ENCODE data around the gene MLYCD.
"Not testable (repeated sequence)": the region's sequence is repeated elsewhere in the genome, so short reads cannot be mapped to it uniquely, and the experiment has no call there.

MLYCD gene

GRCh38 chr16:83942074-83942473, 43.2 kb downstream of the MLYCD start:
- DNase-seq, result no peak

GRCh38 chr16:83942815-83943515, 44.0 kb downstream of the MLYCD start:
- no peak for DNase-seq

GRCh38 chr16:83943516-83944050, 44.7 kb downstream of the MLYCD start:
- no peak for DNase-seq

GRCh38 chr16:83945587-83945986, 46.7 kb downstream of the MLYCD start:
- DNase-seq, result no peak

- DNase-seq, result no peak
Observed at GRCh38 chr16:83946154-83946780, 47.4 kb downstream of the MLYCD start.

- no peak for DNase-seq
Observed at GRCh38 chr16:83946781-83947566, 48.1 kb downstream of the MLYCD start.

GRCh38 chr16:83947642-83948234, 48.8 kb downstream of the MLYCD start:
- no peak for DNase-seq

GRCh38 chr16:83948914-83949723, 50.2 kb downstream of the MLYCD start:
- DNase-seq, result no peak

- no peak for DNase-seq
Observed at GRCh38 chr16:83949724-83950001, 50.7 kb downstream of the MLYCD start.

GRCh38 chr16:83950862-83951399, 52.0 kb downstream of the MLYCD start:
- DNase-seq, result not testable (repeated sequence)

- no peak for DNase-seq
Observed at GRCh38 chr16:83951544-83951943, 52.6 kb downstream of the MLYCD start.

GRCh38 chr16:83952587-83952939, 53.6 kb downstream of the MLYCD start:
- no peak for DNase-seq

GRCh38 chr16:83952940-83953795, 54.3 kb downstream of the MLYCD start, which contains the start of gene OSGIN1:
Gene OSGIN1 (plus strand): TSS chr16:83953240. CDS start chr16:83957672, 4,432 bp downstream.
- peak; percentile 26 for DNase-seq

GRCh38 chr16:83953796-83954576, 55.1 kb downstream of the MLYCD start:
- no peak for DNase-seq

GRCh38 chr16:83954577-83955016, 55.7 kb downstream of the MLYCD start:
- DNase-seq, result no peak

GRCh38 chr16:83955218-83956130, 56.6 kb downstream of the MLYCD start:
- DNase-seq, result no peak

GRCh38 chr16:83956336-83957289, 57.7 kb downstream of the MLYCD start:
- peak; percentile 46 for DNase-seq

GRCh38 chr16:83957296-83957855, 58.5 kb downstream of the MLYCD start:
- no peak for DNase-seq

Data from activated effector memory CD4-positive, alpha-beta T cell treated with Interleukin-2 at 50 U/mL for 16 hours (primary cell).